Stimulated activated CD8-positive, alpha-beta memory T cell treated with anti-CD3 and anti-CD28 coated beads, Interleukin-4, amount 100 ng/mL, for 4 hours (primary cell): ENCODE data around the gene NOP9.

Experiments
- DNase-seq, 2 donors: peaks; one replicate each; pipeline ENCODE4 v3.0.0-alpha.2; 2020; ENCODE audit warnings: low read depth in 2 of 2, low spot score in 1 of 2

NOP9 gene

GRCh38 chr14:24263848-24264247 lies 35.8 kb upstream of the NOP9 start:
- DNase-seq: no peak

- no peak for DNase-seq
These were observed 35.4 kb upstream of the NOP9 start for GRCh38 chr14:24264298-24264697.

- DNase-seq: no peak
These were observed 33.1 kb upstream of the NOP9 start for GRCh38 chr14:24266344-24267244.

- DNase-seq: no peak
These were observed 32.1 kb upstream of the NOP9 start for GRCh38 chr14:24267516-24267915.

- DNase-seq: no peak
These were observed 31.4 kb upstream of the NOP9 start for GRCh38 chr14:24268225-24268624.

- DNase-seq: no peak
These were observed 30.3 kb upstream of the NOP9 start for GRCh38 chr14:24269368-24269767.

GRCh38 chr14:24269910-24270536 lies 29.6 kb upstream of the NOP9 start:
- DNase-seq: no peak

- no peak for DNase-seq
These were observed 29.0 kb upstream of the NOP9 start for GRCh38 chr14:24270537-24271133.

- peak; percentile 75 to 82 for DNase-seq
These were observed 28.4 kb upstream of the NOP9 start, which contains the start of gene RABGGTA for GRCh38 chr14:24271134-24271833. Gene RABGGTA, minus strand, starts transcription at chr14:24271597. Its CDS starts 482 bp downstream, at chr14:24271115.

GRCh38 chr14:24271834-24272263 lies 27.8 kb upstream of the NOP9 start:
- DNase-seq: no peak

GRCh38 chr14:24272467-24272866 lies 27.2 kb upstream of the NOP9 start:
- DNase-seq: no peak

- no peak for DNase-seq
These were observed 26.1 kb upstream of the NOP9 start for GRCh38 chr14:24273422-24273998.

- DNase-seq: no peak
These were observed 25.5 kb upstream of the NOP9 start for GRCh38 chr14:24274101-24274543.

GRCh38 chr14:24277071-24277470 lies 22.6 kb upstream of the NOP9 start:
- no peak for DNase-seq

GRCh38 chr14:24277606-24278321 lies 21.9 kb upstream of the NOP9 start:
- no peak for DNase-seq

GRCh38 chr14:24278424-24278823 lies 21.2 kb upstream of the NOP9 start:
- DNase-seq: no peak

GRCh38 chr14:24279301-24280186 lies 20.1 kb upstream of the NOP9 start:
- no peak for DNase-seq

- no peak for DNase-seq
These were observed 18.7 kb upstream of the NOP9 start for GRCh38 chr14:24280797-24281460.

GRCh38 chr14:24281636-24282035 lies 18.0 kb upstream of the NOP9 start:
- no peak for DNase-seq
